Neural crest cell (in vitro differentiated cells): Measurements from ENCODE around the gene EIPR1. TPM values are rescaled to one million over a fixed set of nuclear protein-coding genes. Genes with fewer than 3 reads are reported as not detected.

Experiments used
- DNase-seq: peaks from one replicate; pipeline ENCODE4 v3.0.0; 2021; ENCODE audit warnings: low read depth, mixed read lengths, low spot score
- H3K27ac Mint-ChIP-seq: one replicate; pipeline ENCODE4 v1.8.0; 2021; ENCODE audit warnings: mild to moderate bottlenecking, mixed read lengths; ENCODE audit not compliant: unreplicated experiment
- H3K27me3 Mint-ChIP-seq: 2 replicates; pipeline ENCODE4 v1.8.0; 2021; ENCODE audit warnings: low read depth, mild to moderate bottlenecking, mixed read lengths
- H3K36me3 Mint-ChIP-seq: 2 replicates; pipeline ENCODE4 v1.8.0; 2021; ENCODE audit warnings: low read depth, mild to moderate bottlenecking, mixed read lengths
- H3K4me1 Mint-ChIP-seq: 2 replicates; pipeline ENCODE4 v1.8.0; 2021; ENCODE audit warnings: mixed read lengths
- H3K4me3 Mint-ChIP-seq: one replicate; pipeline ENCODE4 v1.8.0; 2021; ENCODE audit warnings: mild to moderate bottlenecking, mixed read lengths
- H3K9me3 Mint-ChIP-seq: 2 replicates; pipeline ENCODE4 v1.8.0; 2021; ENCODE audit warnings: mixed read lengths
- CTCF ChIP-seq: fragments of 200-600 bp; sonication (generic); conservative IDR thresholded peaks from 2 replicates; pipeline ENCODE4 v1.5.0; 2021; ENCODE audit warnings: antibody characterized with exemption, mild to moderate bottlenecking
- total RNA-seq: library from RNA; stranded (reverse); gene quantifications from 2 replicates; pipeline ENCODE4 v1.2.1, GENCODE V29; 2021

The EIPR1 gene
- total RNA-seq, 1 donor from 2014 or later = 33.0 TPM

- no peak overlapping the region for H3K27ac Mint-ChIP-seq
- DNase-seq = no peak
- H3K4me1 Mint-ChIP-seq = peaks cover 4% of the 10 kb centered on the region
- peaks cover 8% of the 10 kb centered on the region for H3K36me3 Mint-ChIP-seq
- H3K9me3 Mint-ChIP-seq = no peaks in the 10 kb centered on the region
- no peak for TF ChIP-seq CTCF
- no peak overlapping the region for H3K4me3 Mint-ChIP-seq
- H3K27me3 Mint-ChIP-seq = no peaks in the 10 kb centered on the region
Observed at GRCh38 chr2:3344897-3345296, 32.7 kb downstream of the EIPR1 start.

DNA sequence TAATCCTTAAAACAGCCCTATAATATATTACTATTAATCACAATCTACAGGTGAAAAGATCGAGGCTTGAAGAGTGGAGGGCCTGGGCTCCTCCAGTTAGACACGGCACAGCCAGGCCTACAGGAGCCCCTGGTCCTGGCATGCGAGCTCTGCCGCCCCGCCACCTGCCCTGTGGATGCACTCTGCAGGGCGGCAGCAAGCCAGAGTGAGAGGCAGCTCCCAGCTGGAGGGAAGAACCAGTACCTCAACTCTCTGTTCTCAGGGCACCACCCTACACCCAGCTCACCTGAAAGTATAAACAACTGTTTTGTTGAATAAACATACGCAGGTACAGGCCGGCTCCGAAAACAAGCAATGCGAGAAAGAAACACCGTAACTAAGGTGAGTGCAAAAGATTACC is 34.6 kb downstream of the EIPR1 start:
- no peak for DNase-seq
- Mint-ChIP-seq H3K9me3 (no peaks in the 10 kb centered on the region), H3K27me3 (no peaks in the 10 kb centered on the region), H3K4me3 (no peak overlapping the region), H3K36me3 (peaks cover 11% of the 10 kb centered on the region), H3K4me1 (peaks cover 4% of the 10 kb centered on the region), H3K27ac (no peak overlapping the region)
- TF ChIP-seq CTCF = no peak

DNA sequence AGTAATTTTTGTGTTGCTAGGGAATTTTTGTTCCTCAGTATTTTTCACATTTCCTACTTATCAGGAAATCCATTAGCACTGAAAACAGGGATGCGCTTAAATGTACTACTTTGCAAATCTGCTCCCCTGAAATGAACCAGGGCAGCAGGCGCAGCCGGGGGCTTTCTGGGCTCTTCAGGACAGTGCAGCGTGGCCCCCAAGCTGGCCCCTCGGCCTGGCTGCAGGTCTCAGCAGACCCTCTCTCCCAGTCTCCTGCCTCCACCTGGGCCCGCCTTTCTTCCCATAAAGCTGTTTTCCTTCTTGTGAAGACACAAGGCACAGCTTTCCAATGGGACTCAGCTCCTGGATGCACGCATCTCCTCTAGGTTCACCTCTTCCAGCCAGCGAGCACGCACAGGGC is 35.3 kb downstream of the EIPR1 start:
- DNase-seq = no peak
- Mint-ChIP-seq H3K9me3 (no peaks in the 10 kb centered on the region), H3K4me3 (no peak overlapping the region), H3K27ac (no peak overlapping the region), H3K36me3 (peaks cover 6% of the 10 kb centered on the region), H3K4me1 (peaks cover 4% of the 10 kb centered on the region), H3K27me3 (no peaks in the 10 kb centered on the region)
- no peak for TF ChIP-seq CTCF

DNA sequence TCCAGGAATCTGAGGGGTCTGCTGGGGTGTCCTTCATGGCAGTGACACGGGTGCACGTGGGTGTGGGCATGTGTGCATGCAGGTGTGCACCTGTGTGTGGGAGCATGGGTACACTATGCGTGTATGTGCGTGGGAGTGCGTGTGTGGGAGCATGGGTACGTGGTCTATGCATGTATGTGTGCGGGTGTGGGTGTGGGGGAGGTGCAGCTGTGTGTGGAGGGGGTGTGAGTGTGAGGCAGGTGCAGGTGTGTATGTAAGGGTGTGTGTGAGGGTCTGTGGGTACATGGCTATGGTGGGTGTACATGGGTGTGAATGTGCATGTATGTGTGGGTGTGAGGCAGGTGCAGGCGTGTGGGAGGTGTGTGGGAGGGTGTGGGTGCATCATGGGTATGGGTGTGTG is 36.3 kb downstream of the EIPR1 start:
- no peak for DNase-seq
- no peaks in the 10 kb centered on the region for H3K27me3 Mint-ChIP-seq
- H3K9me3 Mint-ChIP-seq = no peaks in the 10 kb centered on the region
- H3K36me3 Mint-ChIP-seq = peaks cover 2% of the 10 kb centered on the region
- H3K4me1 Mint-ChIP-seq = peaks cover under 1% of the 10 kb centered on the region
- no peak overlapping the region for H3K27ac Mint-ChIP-seq
- TF ChIP-seq CTCF = no peak
- no peak overlapping the region for H3K4me3 Mint-ChIP-seq

DNA sequence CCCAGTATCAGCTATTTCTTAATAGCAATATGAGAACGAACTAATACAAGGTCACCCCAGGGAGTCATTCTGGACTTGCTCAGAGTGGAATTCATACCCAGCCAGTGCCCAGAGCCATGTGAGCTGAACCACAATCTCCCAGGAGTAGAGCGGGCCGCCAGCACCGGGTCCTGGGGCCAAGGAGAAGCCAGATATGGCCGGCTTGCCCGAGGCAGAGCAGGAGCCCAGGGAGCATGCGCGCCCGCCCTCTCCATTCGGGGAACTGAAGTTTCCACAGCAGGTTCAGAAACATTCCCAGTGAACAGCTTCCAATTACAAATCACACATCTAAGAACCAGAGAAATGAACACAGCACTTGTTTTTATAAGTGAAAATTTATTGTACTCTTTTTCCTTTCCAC is 37.5 kb downstream of the EIPR1 start:
- Mint-ChIP-seq H3K4me1 (no peaks in the 10 kb centered on the region), H3K27ac (no peak overlapping the region), H3K27me3 (no peaks in the 10 kb centered on the region), H3K36me3 (peaks cover 8% of the 10 kb centered on the region), H3K4me3 (no peak overlapping the region), H3K9me3 (no peaks in the 10 kb centered on the region)
- DNase-seq = no peak
- no peak for TF ChIP-seq CTCF

GRCh38 chr2:3338340-3338739 is 39.3 kb downstream of the EIPR1 start:
- Mint-ChIP-seq H3K9me3 (no peaks in the 10 kb centered on the region), H3K36me3 (peaks cover 8% of the 10 kb centered on the region), H3K27ac (no peak overlapping the region), H3K4me3 (no peak overlapping the region), H3K27me3 (no peaks in the 10 kb centered on the region), H3K4me1 (no peaks in the 10 kb centered on the region)
- no peak for DNase-seq
- no peak for TF ChIP-seq CTCF
